Naive B cell (primary cell): Measurements from ENCODE around the gene SGF29. TPM values are rescaled to one million over a fixed set of nuclear protein-coding genes. Genes with fewer than 3 reads are reported as not detected.
"Not testable (repeated sequence)": the region's sequence is repeated elsewhere in the genome, so short reads cannot be mapped to it uniquely, and the experiment has no call there.

Source experiments
- ATAC-seq, 2 donors: fragments of 150-1000 bp; cut with Tn5 transposase; 2 replicates each; pipeline ENCODE4 v1.10.0; 2021; ENCODE audit warnings: low read depth in 2 of 2, mild to moderate bottlenecking in 2 of 2, moderate library complexity in 2 of 2
- DNase-seq: peaks from one replicate; pipeline ENCODE4 v3.0.0; 2022
- H3K27ac Mint-ChIP-seq, 6 donors: one replicate each; pipeline ENCODE4 v1.8.0; 2020 to 2022; ENCODE audit warnings: mild to moderate bottlenecking in 6 of 6, mixed read lengths in 6 of 6, moderate library complexity in 5 of 6, inconsistent platforms in 2 of 6
- H3K27me3 Mint-ChIP-seq, 3 donors: one replicate each; pipeline ENCODE4 v1.8.0; 2021 to 2022; ENCODE audit warnings: mixed read lengths in 3 of 3, mild to moderate bottlenecking in 1 of 3
- H3K36me3 Mint-ChIP-seq, 2 donors: one replicate each; pipeline ENCODE4 v1.8.0; 2020 to 2022; ENCODE audit warnings: mixed read lengths in 2 of 2, inconsistent platforms in 1 of 2, mild to moderate bottlenecking in 1 of 2
- H3K4me1 Mint-ChIP-seq, 3 donors: one replicate each; pipeline ENCODE4 v1.8.0; 2020 to 2022; ENCODE audit warnings: mixed read lengths in 3 of 3, inconsistent platforms in 1 of 3, mild to moderate bottlenecking in 1 of 3, moderate library complexity in 1 of 3
- H3K4me3 Mint-ChIP-seq, 8 donors: one replicate each; pipeline ENCODE4 v1.8.0; 2020 to 2022; ENCODE audit warnings: mild to moderate bottlenecking in 8 of 8, mixed read lengths in 8 of 8, moderate library complexity in 8 of 8, inconsistent platforms in 2 of 8
- H3K9me3 Mint-ChIP-seq, 7 donors: one replicate each; pipeline ENCODE4 v1.8.0; 2020 to 2022; ENCODE audit warnings: mixed read lengths in 7 of 7, mild to moderate bottlenecking in 5 of 7, inconsistent platforms in 2 of 7, moderate library complexity in 1 of 7
- polyA plus RNA-seq, 6 donors: library from polyadenylated mRNA; unstranded; fragments of 300-500 nt; fragmentation: Illumina TruSeq; gene quantifications; one replicate each; pipeline ENCODE4 v1.2.3, GENCODE V29; 2021; ENCODE audit warnings: low read depth in 6 of 6

Gene SGF29
- polyA plus RNA-seq, 6 donors from 2014 or later, result 35.1 to 66.2 (median 50.2) TPM

GRCh38 chr16:28607681-28608495 is 54.2 kb downstream of the SGF29 start:
- H3K27ac Mint-ChIP-seq, ATAC-seq, H3K4me3 Mint-ChIP-seq, H3K9me3 Mint-ChIP-seq, DNase-seq, H3K36me3 Mint-ChIP-seq, H3K27me3 Mint-ChIP-seq, H3K4me1 Mint-ChIP-seq: not testable (repeated sequence)

GRCh38 chr16:28608496-28608808 is 54.7 kb downstream of the SGF29 start:
- not testable (repeated sequence) for H3K36me3 Mint-ChIP-seq, ATAC-seq, H3K27me3 Mint-ChIP-seq, H3K4me3 Mint-ChIP-seq, H3K27ac Mint-ChIP-seq, H3K9me3 Mint-ChIP-seq, DNase-seq, H3K4me1 Mint-ChIP-seq

GRCh38 chr16:28608867-28609596 is 55.3 kb downstream of the SGF29 start:
- H3K9me3 Mint-ChIP-seq, H3K4me1 Mint-ChIP-seq, ATAC-seq, H3K36me3 Mint-ChIP-seq, H3K27me3 Mint-ChIP-seq, DNase-seq, H3K4me3 Mint-ChIP-seq: not testable (repeated sequence)
- peak overlapping the region in 1 of 6 donors; percentile 54 for H3K27ac Mint-ChIP-seq

GRCh38 chr16:28609631-28610594 is 56.2 kb downstream of the SGF29 start, which contains the start of gene SULT1A1:
SULT1A1 (minus strand) TSS chr16:28610044; CDS start chr16:28608855, 1,189 bp downstream.
- no peak for ATAC-seq
- Mint-ChIP-seq H3K36me3 (no peaks in the 10 kb centered on the region), H3K27ac (peak within 1 kb of the TSS in 3 of 6 donors; percentile 21 to 73 (median 54)), H3K4me3 (peak within 1 kb of the TSS in 1 of 8 donors; percentile 47), H3K4me1 (peaks cover 0 to 5% (median 4%) of the 10 kb centered on the region in 3 donors), H3K27me3 (no peaks in the 10 kb centered on the region), H3K9me3 (no peaks in the 10 kb centered on the region)
- no peak for DNase-seq

- no peak for ATAC-seq
- no peaks in the 10 kb centered on the region for H3K9me3 Mint-ChIP-seq
- no peak overlapping the region for H3K4me3 Mint-ChIP-seq
- H3K27me3 Mint-ChIP-seq, result no peaks in the 10 kb centered on the region
- H3K36me3 Mint-ChIP-seq, result no peaks in the 10 kb centered on the region
- H3K27ac Mint-ChIP-seq, result peak overlapping the region in 1 of 6 donors; percentile 73
- H3K4me1 Mint-ChIP-seq, result peaks cover 0 to 5% (median 4%) of the 10 kb centered on the region in 3 donors
- DNase-seq, result no peak
Observed at GRCh38 chr16:28610595-28611191, 57.0 kb downstream of the SGF29 start.

GRCh38 chr16:28612359-28613280 is 58.9 kb downstream of the SGF29 start:
- H3K27me3 Mint-ChIP-seq, H3K36me3 Mint-ChIP-seq, DNase-seq, H3K4me3 Mint-ChIP-seq, H3K27ac Mint-ChIP-seq, H3K4me1 Mint-ChIP-seq, H3K9me3 Mint-ChIP-seq: not testable (repeated sequence)
- peak; percentile 82 to 89 for ATAC-seq

GRCh38 chr16:28613912-28614311 is 60.2 kb downstream of the SGF29 start:
- H3K4me3 Mint-ChIP-seq, H3K36me3 Mint-ChIP-seq, H3K9me3 Mint-ChIP-seq, H3K27me3 Mint-ChIP-seq, H3K4me1 Mint-ChIP-seq, DNase-seq, H3K27ac Mint-ChIP-seq: not testable (repeated sequence)
- ATAC-seq, result peak in 1 of 2 donors; percentile 18

- H3K27ac Mint-ChIP-seq, DNase-seq, H3K36me3 Mint-ChIP-seq, H3K4me1 Mint-ChIP-seq, ATAC-seq, H3K4me3 Mint-ChIP-seq, H3K9me3 Mint-ChIP-seq, H3K27me3 Mint-ChIP-seq: not testable (repeated sequence)
Observed at GRCh38 chr16:28614561-28614960, 60.8 kb downstream of the SGF29 start.

- ATAC-seq, H3K27ac Mint-ChIP-seq, H3K4me3 Mint-ChIP-seq, H3K4me1 Mint-ChIP-seq, H3K27me3 Mint-ChIP-seq, H3K9me3 Mint-ChIP-seq, DNase-seq, H3K36me3 Mint-ChIP-seq: not testable (repeated sequence)
Observed at GRCh38 chr16:28615486-28616223, 61.9 kb downstream of the SGF29 start.

GRCh38 chr16:28616224-28616577 is 62.5 kb downstream of the SGF29 start:
- ATAC-seq, H3K27ac Mint-ChIP-seq, H3K4me1 Mint-ChIP-seq, DNase-seq, H3K4me3 Mint-ChIP-seq, H3K27me3 Mint-ChIP-seq, H3K36me3 Mint-ChIP-seq, H3K9me3 Mint-ChIP-seq: not testable (repeated sequence)

GRCh38 chr16:28616636-28617035 is 62.9 kb downstream of the SGF29 start:
- H3K36me3 Mint-ChIP-seq, result no peaks in the 10 kb centered on the region
- ATAC-seq (no peak), DNase-seq (no peak)
- H3K4me3 Mint-ChIP-seq, result no peak overlapping the region
- no peaks in the 10 kb centered on the region for H3K9me3 Mint-ChIP-seq
- peaks cover 0 to 8% (median 0%) of the 10 kb centered on the region in 3 donors for H3K4me1 Mint-ChIP-seq
- no peak overlapping the region for H3K27ac Mint-ChIP-seq
- H3K27me3 Mint-ChIP-seq, result no peaks in the 10 kb centered on the region

- Mint-ChIP-seq H3K9me3 (no peaks in the 10 kb centered on the region), H3K27ac (peak overlapping the region in 1 of 6 donors; percentile 87), H3K27me3 (no peaks in the 10 kb centered on the region), H3K4me3 (no peak overlapping the region), H3K4me1 (peaks cover 0 to 8% (median 3%) of the 10 kb centered on the region in 3 donors), H3K36me3 (no peaks in the 10 kb centered on the region)
- DNase-seq (no peak), ATAC-seq (no peak)
Observed at GRCh38 chr16:28617874-28618273, 64.2 kb downstream of the SGF29 start.
